Measurements from ENCODE around the gene CCDC141.

CCDC141 gene

GRCh38 chr2:179044500-179044899 lies 5.4 kb downstream of the CCDC141 start:
- DNase-seq (ENCODE audit: extremely low read depth, low read depth): no peak
- no peak for TF ChIP-seq CTCF (IDR thresholded peaks at IDR 0.05; ENCODE audit: low read depth, low read length, missing control alignments)
- H3K4me3 ChIP-seq (replicated peaks; ENCODE audit: low read depth, low read length): no peak overlapping the region

- DNase-seq (ENCODE audit: extremely low read depth, low read depth): no peak
- H3K4me3 ChIP-seq (replicated peaks; ENCODE audit: low read depth, low read length): no peak overlapping the region
- TF ChIP-seq CTCF (IDR thresholded peaks at IDR 0.05; ENCODE audit: low read depth, low read length, missing control alignments): no peak
Measured at GRCh38 chr2:179037807-179038206, 12.1 kb downstream of the CCDC141 start.

- TF ChIP-seq CTCF (IDR thresholded peaks at IDR 0.05; ENCODE audit: low read depth, low read length, missing control alignments): no peak
- no peak overlapping the region for H3K4me3 ChIP-seq (replicated peaks; ENCODE audit: low read depth, low read length)
- no peak for DNase-seq (ENCODE audit: extremely low read depth, low read depth)
Measured at GRCh38 chr2:179036353-179036905, 13.5 kb downstream of the CCDC141 start.

- no peak for DNase-seq (ENCODE audit: extremely low read depth, low read depth)
- no peak for TF ChIP-seq CTCF (IDR thresholded peaks at IDR 0.05; ENCODE audit: low read depth, low read length, missing control alignments)
Measured at GRCh38 chr2:179031731-179032408, 18.1 kb downstream of the CCDC141 start.

DNA sequence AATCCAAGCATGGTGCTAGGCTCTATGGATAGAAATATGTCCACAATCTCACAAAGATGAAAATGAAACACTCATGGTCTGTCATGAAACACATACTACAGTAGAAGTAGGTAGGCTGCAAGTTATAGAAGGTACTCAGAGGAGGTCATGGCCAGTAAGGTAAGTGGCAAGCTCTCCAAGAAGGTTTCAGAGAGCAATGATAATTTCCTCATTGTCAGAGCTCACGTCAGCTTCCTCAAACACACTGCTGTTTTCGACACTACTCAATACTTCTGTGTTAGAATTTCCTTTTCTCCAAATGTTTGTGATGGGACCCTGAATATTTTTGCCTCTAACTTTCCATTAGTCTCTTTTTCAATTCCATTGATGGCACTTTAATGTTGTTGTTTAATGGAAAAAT lies 25.5 kb downstream of the CCDC141 start:
- no peak for TF ChIP-seq CTCF (IDR thresholded peaks at IDR 0.05; ENCODE audit: low read depth, low read length, missing control alignments)
- no peak overlapping the region for H3K4me3 ChIP-seq (replicated peaks; ENCODE audit: low read depth, low read length)
- DNase-seq (ENCODE audit: extremely low read depth, low read depth): no peak

More at GRCh38 chr2:179031731-179032408, 18.1 kb downstream of the CCDC141 start:
- no peak overlapping the region for H3K4me3 ChIP-seq (replicated peaks; ENCODE audit: low read depth, low read length)

DNA sequence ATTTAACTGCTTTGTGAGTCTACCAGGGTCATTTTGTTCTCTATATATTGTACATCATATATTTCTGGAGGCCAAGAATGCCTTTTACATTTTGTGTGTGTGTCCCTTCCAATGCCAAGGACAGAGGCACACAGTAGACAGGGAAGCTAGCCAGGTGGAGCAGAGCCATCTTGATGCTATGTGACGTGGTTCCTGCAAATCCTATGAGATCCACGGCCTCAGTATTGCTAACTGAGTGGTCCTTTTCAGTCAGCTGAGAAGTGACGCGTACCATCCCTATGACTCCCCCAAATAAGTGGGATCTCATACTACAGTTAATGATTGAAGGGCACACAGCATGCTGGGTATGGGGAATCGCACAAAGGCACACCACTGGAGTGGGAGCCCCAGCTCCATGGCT lies 27.3 kb downstream of the CCDC141 start:
- no peak overlapping the region for H3K4me3 ChIP-seq (replicated peaks; ENCODE audit: low read depth, low read length)
- TF ChIP-seq CTCF (IDR thresholded peaks at IDR 0.05; ENCODE audit: low read depth, low read length, missing control alignments): no peak
- DNase-seq (ENCODE audit: extremely low read depth, low read depth): no peak

Data from HFF-Myc (cell line).